Endothelial cell (in vitro differentiated cells): ENCODE results near the gene ATG5. TPM values are rescaled to one million over a fixed set of nuclear protein-coding genes. Genes with fewer than 3 reads are reported as not detected.
"Not testable (repeated sequence)": the region's sequence is repeated elsewhere in the genome, so short reads cannot be mapped to it uniquely, and the experiment has no call there.

Experiments used
- DNase-seq: peaks from one replicate; pipeline ENCODE4 v3.0.0; 2021; ENCODE audit warnings: low spot score
- H3K27ac Mint-ChIP-seq: one replicate; pipeline ENCODE4 v1.8.0; 2021; ENCODE audit warnings: mixed read lengths, inconsistent platforms; ENCODE audit not compliant: unreplicated experiment
- H3K27me3 Mint-ChIP-seq: one replicate; pipeline ENCODE4 v1.8.0; 2021; ENCODE audit warnings: mild to moderate bottlenecking, moderate library complexity, mixed read lengths, inconsistent platforms; ENCODE audit not compliant: unreplicated experiment
- H3K36me3 Mint-ChIP-seq: one replicate; pipeline ENCODE4 v1.8.0; 2021; ENCODE audit warnings: mild to moderate bottlenecking, low read depth, mixed read lengths, inconsistent platforms; ENCODE audit not compliant: unreplicated experiment
- H3K4me1 Mint-ChIP-seq: one replicate; pipeline ENCODE4 v1.8.0; 2021; ENCODE audit warnings: mild to moderate bottlenecking, mixed read lengths, inconsistent platforms; ENCODE audit not compliant: unreplicated experiment
- H3K4me3 Mint-ChIP-seq: one replicate; pipeline ENCODE4 v1.8.0; 2021; ENCODE audit warnings: mild to moderate bottlenecking, mixed read lengths, inconsistent platforms; ENCODE audit not compliant: unreplicated experiment
- H3K9me3 Mint-ChIP-seq: one replicate; pipeline ENCODE4 v1.8.0; 2021; ENCODE audit warnings: mixed read lengths, inconsistent platforms; ENCODE audit not compliant: unreplicated experiment
- total RNA-seq: library from RNA; stranded (reverse); fragmentation: NEBNext Ultra II Directional; extraction: Animal tissue kit (Norgen Biotek cat#: 25700); gene quantifications from one replicate; pipeline ENCODE4 v1.2.1, GENCODE V29; 2021; ENCODE audit not compliant: unreplicated experiment
- TF ChIP-seq, protein P1 (sequence below): fragments of 200-600 bp; sonication (generic); IDR thresholded peaks from one replicate; pipeline ENCODE4 v1.5.0; 2021; ENCODE audit warnings: antibody characterized with exemption; ENCODE audit not compliant: unreplicated experiment

The ATG5 gene
- total RNA-seq, 1 donor from 2014 or later, result 27.5 TPM

DNA sequence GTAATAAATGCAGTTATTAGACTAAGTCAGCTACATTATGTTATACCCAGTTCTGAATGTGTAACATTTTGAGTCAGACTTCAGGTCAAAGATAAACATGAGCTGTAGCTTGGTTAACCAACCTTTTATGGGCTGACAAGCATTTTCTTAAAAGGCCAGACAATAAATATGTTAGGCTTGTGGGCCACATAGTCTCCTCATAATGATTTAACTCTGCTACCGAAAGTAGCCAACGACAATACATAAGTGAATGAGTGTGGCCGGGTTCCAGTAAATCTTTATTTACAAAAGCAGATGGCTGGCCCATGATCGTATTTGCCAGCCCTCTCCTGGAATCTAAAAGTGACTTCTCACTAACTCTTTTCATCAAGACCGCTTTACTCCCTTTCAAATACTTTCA, 49.9 kb downstream of the ATG5 start:
- H3K9me3 Mint-ChIP-seq, result no peaks in the 10 kb centered on the region
- H3K27ac Mint-ChIP-seq, result no peak overlapping the region
- peaks cover 8% of the 10 kb centered on the region for H3K36me3 Mint-ChIP-seq
- TF ChIP-seq, protein P1, sequence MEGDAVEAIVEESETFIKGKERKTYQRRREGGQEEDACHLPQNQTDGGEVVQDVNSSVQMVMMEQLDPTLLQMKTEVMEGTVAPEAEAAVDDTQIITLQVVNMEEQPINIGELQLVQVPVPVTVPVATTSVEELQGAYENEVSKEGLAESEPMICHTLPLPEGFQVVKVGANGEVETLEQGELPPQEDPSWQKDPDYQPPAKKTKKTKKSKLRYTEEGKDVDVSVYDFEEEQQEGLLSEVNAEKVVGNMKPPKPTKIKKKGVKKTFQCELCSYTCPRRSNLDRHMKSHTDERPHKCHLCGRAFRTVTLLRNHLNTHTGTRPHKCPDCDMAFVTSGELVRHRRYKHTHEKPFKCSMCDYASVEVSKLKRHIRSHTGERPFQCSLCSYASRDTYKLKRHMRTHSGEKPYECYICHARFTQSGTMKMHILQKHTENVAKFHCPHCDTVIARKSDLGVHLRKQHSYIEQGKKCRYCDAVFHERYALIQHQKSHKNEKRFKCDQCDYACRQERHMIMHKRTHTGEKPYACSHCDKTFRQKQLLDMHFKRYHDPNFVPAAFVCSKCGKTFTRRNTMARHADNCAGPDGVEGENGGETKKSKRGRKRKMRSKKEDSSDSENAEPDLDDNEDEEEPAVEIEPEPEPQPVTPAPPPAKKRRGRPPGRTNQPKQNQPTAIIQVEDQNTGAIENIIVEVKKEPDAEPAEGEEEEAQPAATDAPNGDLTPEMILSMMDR, result no peak
- H3K27me3 Mint-ChIP-seq, result peaks cover 2% of the 10 kb centered on the region
- DNase-seq, result no peak
- no peak overlapping the region for H3K4me3 Mint-ChIP-seq
- H3K4me1 Mint-ChIP-seq, result peaks cover 5% of the 10 kb centered on the region

DNA sequence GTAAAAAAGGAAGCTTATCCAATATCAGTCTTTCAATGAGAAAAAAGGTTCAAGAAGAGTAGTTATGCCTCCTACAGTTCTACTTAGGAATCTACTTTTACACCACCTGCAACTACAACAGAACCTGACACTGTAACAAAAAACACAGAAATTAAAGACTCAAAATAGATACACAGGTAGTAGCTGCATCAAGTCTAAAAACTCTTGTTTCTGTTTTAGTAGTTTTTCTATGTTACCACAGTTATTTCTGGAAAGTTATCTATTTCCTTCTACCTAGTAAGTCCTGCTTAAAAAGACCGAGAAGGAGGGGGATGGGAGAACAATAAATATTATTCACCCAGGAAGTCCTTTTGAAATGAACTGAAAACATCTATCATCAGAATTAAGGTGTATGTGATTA, 52.5 kb downstream of the ATG5 start:
- peaks cover 5% of the 10 kb centered on the region for H3K4me1 Mint-ChIP-seq
- TF ChIP-seq, protein P1, result no peak
- H3K27me3 Mint-ChIP-seq, result peaks cover 2% of the 10 kb centered on the region
- no peaks in the 10 kb centered on the region for H3K9me3 Mint-ChIP-seq
- DNase-seq, result no peak
- H3K36me3 Mint-ChIP-seq, result peaks cover 4% of the 10 kb centered on the region
- no peak overlapping the region for H3K4me3 Mint-ChIP-seq
- no peak overlapping the region for H3K27ac Mint-ChIP-seq

DNA sequence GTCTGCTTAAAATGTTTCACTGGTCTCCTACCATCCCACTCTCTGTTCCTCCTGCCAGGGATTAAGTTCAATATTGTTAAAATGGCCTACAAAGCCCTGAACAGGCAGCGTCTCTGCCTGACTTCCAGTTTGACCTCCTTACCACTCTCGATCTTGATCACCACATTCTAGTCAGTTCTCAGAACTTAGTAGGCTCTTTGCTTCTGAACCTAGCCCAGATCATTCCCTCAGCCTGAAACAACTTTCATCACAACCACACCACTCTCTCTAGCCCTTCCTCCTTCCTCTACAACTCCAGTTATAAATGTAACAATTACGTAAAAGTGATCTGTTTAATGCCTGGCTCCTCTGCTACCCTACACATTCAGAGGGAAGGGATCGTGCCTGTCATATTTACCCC, 53.3 kb downstream of the ATG5 start:
- no peaks in the 10 kb centered on the region for H3K9me3 Mint-ChIP-seq
- TF ChIP-seq, protein P1, result no peak
- H3K27ac Mint-ChIP-seq, result no peak overlapping the region

DNA sequence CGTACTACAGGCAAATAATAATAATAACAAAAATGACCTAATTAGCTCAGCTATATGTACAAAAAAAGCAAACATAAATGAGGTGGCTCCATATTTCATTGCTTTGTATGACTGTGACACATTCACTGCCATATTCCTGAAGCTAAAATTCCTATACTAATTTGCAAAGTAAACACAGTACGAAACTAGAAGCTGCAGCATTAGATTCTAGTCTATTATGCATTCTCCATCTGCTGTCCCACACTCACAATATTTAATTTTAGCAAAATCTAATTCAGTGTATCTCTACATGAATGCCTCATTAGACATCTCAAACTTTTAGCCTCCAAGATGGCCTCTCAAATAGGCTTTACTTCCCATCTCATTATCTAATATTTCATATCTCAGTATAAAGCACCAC, 55.1 kb downstream of the ATG5 start:
- peaks cover 5% of the 10 kb centered on the region for H3K4me1 Mint-ChIP-seq
- no peaks in the 10 kb centered on the region for H3K9me3 Mint-ChIP-seq
- no peak overlapping the region for H3K4me3 Mint-ChIP-seq
- peaks cover 25% of the 10 kb centered on the region for H3K36me3 Mint-ChIP-seq
- TF ChIP-seq, protein P1, result no peak
- DNase-seq, result no peak
- H3K27ac Mint-ChIP-seq, result no peak overlapping the region
- peaks cover 2% of the 10 kb centered on the region for H3K27me3 Mint-ChIP-seq

More for the DNA sequence above, 53.3 kb downstream of the ATG5 start:
- Mint-ChIP-seq H3K36me3 (peaks cover 9% of the 10 kb centered on the region), H3K4me1 (peaks cover 5% of the 10 kb centered on the region), H3K27me3 (peaks cover 2% of the 10 kb centered on the region), H3K4me3 (no peak overlapping the region)
- DNase-seq, result no peak

DNA sequence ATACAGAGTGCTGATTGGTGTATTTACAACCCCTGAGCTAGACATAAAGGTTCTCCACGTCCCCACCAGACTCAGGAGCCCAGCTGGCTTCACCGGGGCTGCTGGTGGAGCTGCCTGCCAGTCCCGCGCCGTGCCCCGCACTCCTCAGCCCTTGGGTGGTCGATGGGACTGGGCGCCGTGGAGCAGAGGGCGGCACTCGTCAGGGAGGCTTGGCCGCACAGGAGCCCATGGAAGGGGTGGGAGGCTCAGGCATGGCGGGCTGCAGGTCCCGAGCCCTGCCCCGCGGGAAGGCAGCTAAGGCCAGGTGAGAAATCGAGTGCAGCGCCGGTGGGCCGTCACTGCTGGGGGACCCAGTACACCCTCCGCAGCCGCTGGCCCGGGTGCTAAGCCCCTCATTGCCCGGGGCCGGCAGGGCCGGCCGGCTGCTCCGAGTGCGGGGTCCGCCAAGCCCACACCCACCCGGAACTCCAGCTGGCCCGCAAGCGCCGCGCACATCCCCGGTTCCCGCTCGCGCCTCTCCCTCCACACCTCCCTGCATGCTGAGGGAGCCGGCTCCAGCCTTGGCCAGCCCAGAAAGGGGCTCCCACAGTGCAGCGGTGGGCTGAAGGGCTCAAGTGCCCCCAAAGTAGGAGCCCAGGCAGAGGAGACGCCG, 56.2 kb downstream of the ATG5 start:
- not testable (repeated sequence) for DNase-seq, H3K27ac Mint-ChIP-seq, H3K4me3 Mint-ChIP-seq, H3K9me3 Mint-ChIP-seq, H3K27me3 Mint-ChIP-seq, H3K4me1 Mint-ChIP-seq
- H3K36me3 Mint-ChIP-seq, result peaks cover 31% of the 10 kb centered on the region

DNA sequence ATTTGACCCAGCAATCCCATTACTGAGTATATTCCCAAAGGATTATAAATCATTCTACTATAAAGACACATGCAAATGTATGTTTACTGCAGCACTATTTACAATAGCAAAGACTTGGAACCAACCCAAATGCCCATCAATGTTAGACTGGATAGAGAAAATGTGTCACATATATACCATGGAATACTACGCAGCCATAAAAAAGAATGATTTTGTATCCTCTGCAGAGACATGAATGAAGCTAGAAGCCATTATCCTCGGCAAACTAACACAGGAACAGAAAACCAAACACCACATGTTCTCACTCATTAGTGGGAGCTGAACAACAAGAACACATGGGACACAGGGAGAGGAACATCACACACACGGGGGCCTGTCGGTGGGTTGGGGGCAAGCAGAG, 57.1 kb downstream of the ATG5 start:
- H3K36me3 Mint-ChIP-seq, result peaks cover 31% of the 10 kb centered on the region
- not testable (repeated sequence) for H3K27ac Mint-ChIP-seq, H3K9me3 Mint-ChIP-seq, H3K4me1 Mint-ChIP-seq, DNase-seq, H3K27me3 Mint-ChIP-seq
- H3K4me3 Mint-ChIP-seq, result peak overlapping the region; percentile 13

DNA sequence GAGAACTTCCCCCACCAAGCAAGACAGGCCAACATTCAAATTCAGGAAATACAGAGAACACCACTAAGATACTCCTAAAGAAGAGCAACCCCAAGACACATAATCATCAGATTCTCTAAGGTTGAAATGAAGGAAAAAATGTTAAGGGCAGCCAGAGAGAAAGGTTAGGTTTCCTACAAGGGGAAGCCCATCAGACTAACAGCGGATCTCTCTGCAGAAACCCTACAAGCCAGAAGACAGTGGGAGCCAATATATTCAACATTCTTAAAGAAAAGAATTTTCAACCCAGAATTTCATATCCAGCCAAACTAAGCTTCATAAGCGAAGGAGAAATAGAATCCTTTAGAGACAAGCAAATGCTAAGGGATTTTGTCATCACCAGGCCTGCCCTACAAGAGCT, 61.1 kb downstream of the ATG5 start:
- DNase-seq, H3K4me3 Mint-ChIP-seq, H3K9me3 Mint-ChIP-seq, H3K27ac Mint-ChIP-seq, H3K4me1 Mint-ChIP-seq, H3K27me3 Mint-ChIP-seq: not testable (repeated sequence)
- H3K36me3 Mint-ChIP-seq, result peaks cover 31% of the 10 kb centered on the region

DNA sequence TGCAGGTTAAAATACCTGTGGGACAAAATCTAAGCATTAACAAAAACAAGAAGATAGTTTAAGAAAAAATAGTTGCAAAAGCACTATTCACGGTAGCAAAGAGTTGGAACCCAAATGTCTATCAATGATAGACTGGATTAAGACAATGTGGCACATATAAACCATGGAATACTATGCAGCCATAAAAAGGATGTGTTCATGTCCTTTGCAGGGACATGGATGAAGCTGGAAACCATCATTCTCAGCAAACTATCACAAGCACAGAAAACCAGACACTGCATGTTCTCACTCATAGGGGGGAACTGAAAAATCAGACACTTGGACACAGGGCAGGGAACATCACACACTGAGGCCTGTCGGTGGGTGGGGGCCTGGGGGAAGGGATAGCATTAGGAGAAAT, 65.8 kb downstream of the ATG5 start:
- not testable (repeated sequence) for H3K36me3 Mint-ChIP-seq, DNase-seq, H3K9me3 Mint-ChIP-seq, H3K27me3 Mint-ChIP-seq, H3K27ac Mint-ChIP-seq, H3K4me3 Mint-ChIP-seq, H3K4me1 Mint-ChIP-seq
